ENCODE data around the gene ST7. TPM values are rescaled to one million over a fixed set of nuclear protein-coding genes. Genes with fewer than 3 reads are reported as not detected.
A peak's percentile ranks its signal among the peaks of the same experiment; 100 is the strongest.
"Not testable (repeated sequence)": the region's sequence is repeated elsewhere in the genome, so short reads cannot be mapped to it uniquely, and the experiment has no call there.

ST7 gene
- total RNA-seq, 4 donors from 2014 or later: 13.5 to 24.9 (median 18.6) TPM

DNA sequence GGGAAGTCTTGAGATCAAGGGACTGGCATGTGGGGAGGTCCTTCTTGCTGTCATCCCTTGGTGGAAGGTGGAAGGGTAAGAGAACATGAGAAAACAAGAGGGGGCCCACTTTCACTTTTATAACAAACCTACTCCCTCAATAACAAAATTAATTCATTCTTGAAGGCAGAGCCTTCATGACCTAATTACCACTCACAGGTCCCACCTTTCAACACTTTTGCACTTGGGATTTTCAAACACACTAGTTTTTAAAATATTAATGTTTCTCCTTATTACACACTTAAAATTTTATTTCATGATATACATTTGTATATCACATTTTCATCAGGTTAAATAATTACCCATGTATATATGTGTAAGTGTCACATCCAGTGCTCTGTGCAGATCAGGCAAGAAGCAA is 2.0 kb downstream of the ST7 start:
- peaks cover 3 to 40% (median 13%) of the 10 kb centered on the region in 4 donors for H3K4me1 ChIP-seq
- no peak for DNase-seq (ENCODE audit: low spot score in 2 of 2)
- H3K27me3 ChIP-seq: no peaks in the 10 kb centered on the region
- no peaks in the 10 kb centered on the region for H3K9me3 ChIP-seq
- H3K27ac ChIP-seq: peak overlapping the region in 2 of 4 donors; percentile 79 to 100
- TF ChIP-seq EP300 (IDR thresholded peaks at IDR 0.05) (no peak), POLR2A (IDR thresholded peaks at IDR 0.05) (no peak)
- TF ChIP-seq, protein P1, sequence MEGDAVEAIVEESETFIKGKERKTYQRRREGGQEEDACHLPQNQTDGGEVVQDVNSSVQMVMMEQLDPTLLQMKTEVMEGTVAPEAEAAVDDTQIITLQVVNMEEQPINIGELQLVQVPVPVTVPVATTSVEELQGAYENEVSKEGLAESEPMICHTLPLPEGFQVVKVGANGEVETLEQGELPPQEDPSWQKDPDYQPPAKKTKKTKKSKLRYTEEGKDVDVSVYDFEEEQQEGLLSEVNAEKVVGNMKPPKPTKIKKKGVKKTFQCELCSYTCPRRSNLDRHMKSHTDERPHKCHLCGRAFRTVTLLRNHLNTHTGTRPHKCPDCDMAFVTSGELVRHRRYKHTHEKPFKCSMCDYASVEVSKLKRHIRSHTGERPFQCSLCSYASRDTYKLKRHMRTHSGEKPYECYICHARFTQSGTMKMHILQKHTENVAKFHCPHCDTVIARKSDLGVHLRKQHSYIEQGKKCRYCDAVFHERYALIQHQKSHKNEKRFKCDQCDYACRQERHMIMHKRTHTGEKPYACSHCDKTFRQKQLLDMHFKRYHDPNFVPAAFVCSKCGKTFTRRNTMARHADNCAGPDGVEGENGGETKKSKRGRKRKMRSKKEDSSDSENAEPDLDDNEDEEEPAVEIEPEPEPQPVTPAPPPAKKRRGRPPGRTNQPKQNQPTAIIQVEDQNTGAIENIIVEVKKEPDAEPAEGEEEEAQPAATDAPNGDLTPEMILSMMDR (IDR thresholded peaks at IDR 0.05): no peak
- no peak overlapping the region for H3K4me3 ChIP-seq
- H3K36me3 ChIP-seq: no peaks in the 10 kb centered on the region

DNA sequence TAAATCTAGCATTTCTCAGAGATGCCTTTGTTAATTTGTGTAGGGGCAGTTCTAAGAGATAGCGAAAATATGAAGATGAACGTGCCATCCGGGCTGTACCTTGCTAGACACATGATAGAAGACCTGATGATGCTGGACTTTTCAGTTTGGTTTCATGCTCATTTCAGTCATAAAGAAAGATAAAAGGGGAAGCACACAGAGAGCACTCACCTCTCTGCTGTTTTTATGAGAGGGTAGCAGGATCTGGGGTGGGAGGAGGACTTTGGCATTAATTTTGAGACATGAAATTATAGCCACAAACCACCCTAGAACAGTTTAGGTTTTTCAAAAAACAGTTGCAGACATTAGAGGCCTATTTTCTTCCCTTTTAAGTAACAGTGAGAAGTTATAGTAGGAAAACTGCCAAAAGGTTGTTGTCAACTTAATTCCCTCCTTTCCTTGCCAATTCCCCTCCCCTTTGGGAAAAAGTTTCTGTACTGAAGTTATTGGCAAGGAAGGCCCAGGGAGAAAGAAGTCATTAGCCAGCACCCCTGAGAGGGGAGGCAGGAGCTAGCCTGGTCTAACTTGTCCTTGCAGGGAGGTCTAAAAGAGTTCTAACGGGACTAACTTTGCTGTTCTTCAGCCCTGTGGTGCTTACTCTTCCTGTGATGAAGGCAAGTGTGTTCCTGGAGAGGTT is 2.6 kb downstream of the ST7 start:
- Histone ChIP-seq H3K27me3 (no peaks in the 10 kb centered on the region), H3K9me3 (no peaks in the 10 kb centered on the region), H3K27ac (peak overlapping the region in 3 of 4 donors; percentile 53 to 100 (median 79)), H3K36me3 (no peaks in the 10 kb centered on the region), H3K4me1 (peaks cover 3 to 40% (median 13%) of the 10 kb centered on the region in 4 donors), H3K4me3 (no peak overlapping the region)
- 63 to 67% methylated on average over 4 of the region's 4 CpGs for WGBS, 2 donors
- TF ChIP-seq EP300 (IDR thresholded peaks at IDR 0.05) (peak in 1 of 2 donors; percentile 15), POLR2A (IDR thresholded peaks at IDR 0.05) (no peak)
- DNase-seq (ENCODE audit: low spot score in 2 of 2): peak in 1 of 2 donors; percentile 14

DNA sequence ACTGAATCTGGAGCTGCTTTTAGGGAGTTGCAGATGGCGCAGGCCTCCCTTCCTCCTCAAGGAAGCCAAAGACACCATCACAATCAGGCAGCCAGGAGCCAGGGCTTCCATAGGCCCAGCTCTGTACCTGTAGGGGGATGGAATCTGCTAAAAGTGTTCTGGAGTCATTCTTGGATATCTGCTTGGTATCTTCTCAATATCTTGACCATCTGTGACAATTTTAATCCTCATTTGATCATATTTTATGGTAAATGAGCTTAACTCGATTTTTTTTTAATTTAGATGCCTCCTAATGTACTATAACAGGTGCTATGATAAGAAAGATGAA is 3.1 kb downstream of the ST7 start:
- Histone ChIP-seq H3K4me3 (no peak overlapping the region), H3K4me1 (peaks cover 3 to 40% (median 13%) of the 10 kb centered on the region in 4 donors), H3K27ac (peak overlapping the region in 3 of 4 donors; percentile 53 to 100 (median 79)), H3K9me3 (no peaks in the 10 kb centered on the region), H3K27me3 (no peaks in the 10 kb centered on the region), H3K36me3 (no peaks in the 10 kb centered on the region)
- TF ChIP-seq POLR2A (IDR thresholded peaks at IDR 0.05): no peak
- TF ChIP-seq, protein P1 (IDR thresholded peaks at IDR 0.05): no peak
- 84 to 89% methylated on average over 2 of the region's 2 CpGs for WGBS, 2 donors
- no peak for DNase-seq (ENCODE audit: low spot score in 2 of 2)

DNA sequence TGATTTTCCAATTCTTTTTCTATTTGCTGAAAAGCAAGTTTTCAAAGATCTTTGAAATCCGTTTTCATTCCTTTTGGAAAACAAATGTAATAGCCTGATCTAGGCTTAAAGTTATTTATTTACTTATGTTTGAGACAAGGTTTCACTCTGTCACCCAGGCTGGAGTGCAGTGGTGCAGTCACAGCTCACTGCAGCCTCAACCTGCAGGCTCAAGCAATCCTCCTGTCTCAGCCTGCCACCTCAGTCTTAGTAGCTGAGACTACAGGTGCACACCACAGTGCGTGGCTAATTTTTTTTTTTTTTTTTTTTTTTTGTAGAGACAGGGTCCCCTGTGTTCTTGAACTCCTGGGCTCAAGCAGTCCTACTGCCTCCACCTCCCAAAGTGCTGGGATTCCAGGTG is 4.6 kb downstream of the ST7 start:
- no peak overlapping the region for H3K27ac ChIP-seq

DNA sequence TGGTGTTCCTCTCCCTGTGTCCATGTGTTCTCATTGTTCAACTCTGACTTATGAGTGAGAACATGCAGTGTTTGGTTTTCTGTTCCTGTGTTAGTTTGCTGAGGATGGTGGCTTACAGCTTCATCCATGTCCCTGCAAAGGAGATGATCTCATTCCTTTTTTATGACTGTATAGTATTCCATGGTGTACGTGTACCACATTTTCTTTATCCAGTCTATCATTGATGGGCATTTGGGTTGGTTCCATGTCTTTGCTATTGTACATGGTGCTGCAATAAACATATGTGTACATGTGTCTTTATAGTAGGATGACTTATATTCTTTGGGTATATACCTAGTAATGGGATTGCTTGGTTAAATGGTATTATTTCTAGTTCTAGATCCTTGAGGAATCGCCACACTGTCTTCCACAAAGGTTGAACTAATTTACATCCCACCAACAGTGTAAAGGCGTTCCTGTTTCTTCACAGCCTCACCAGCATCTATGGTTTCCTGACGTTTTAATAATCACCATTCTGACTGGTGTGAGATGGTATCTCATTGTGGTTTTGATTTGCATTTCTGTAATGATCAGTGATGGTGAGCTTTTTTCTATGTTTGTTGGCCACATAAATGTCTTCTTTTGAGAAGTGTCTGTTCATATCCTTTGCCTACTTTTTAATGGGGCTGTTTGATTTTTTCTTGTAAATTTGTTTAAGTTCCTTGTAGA is 8.8 kb downstream of the ST7 start:
- not testable (repeated sequence) for H3K36me3 ChIP-seq; H3K27ac ChIP-seq; H3K4me1 ChIP-seq; H3K27me3 ChIP-seq; H3K9me3 ChIP-seq; H3K4me3 ChIP-seq; DNase-seq (ENCODE audit: low spot score in 2 of 2)
- WGBS, 2 donors: 94 to 95% methylated on average over 4 of the region's 4 CpGs

More for the DNA sequence above, 4.6 kb downstream of the ST7 start:
- H3K9me3 ChIP-seq: no peaks in the 10 kb centered on the region
- DNase-seq (ENCODE audit: low spot score in 2 of 2): no peak
- peaks cover 0 to 28% (median 13%) of the 10 kb centered on the region in 4 donors for H3K4me1 ChIP-seq
- 79 to 84% methylated on average over 2 of the region's 2 CpGs for WGBS, 2 donors
- TF ChIP-seq, protein P1 (IDR thresholded peaks at IDR 0.05): no peak
- TF ChIP-seq POLR2A (IDR thresholded peaks at IDR 0.05) (no peak), EP300 (IDR thresholded peaks at IDR 0.05) (no peak)
- no peaks in the 10 kb centered on the region for H3K27me3 ChIP-seq
- no peak overlapping the region for H3K4me3 ChIP-seq
- H3K36me3 ChIP-seq: no peaks in the 10 kb centered on the region

DNA sequence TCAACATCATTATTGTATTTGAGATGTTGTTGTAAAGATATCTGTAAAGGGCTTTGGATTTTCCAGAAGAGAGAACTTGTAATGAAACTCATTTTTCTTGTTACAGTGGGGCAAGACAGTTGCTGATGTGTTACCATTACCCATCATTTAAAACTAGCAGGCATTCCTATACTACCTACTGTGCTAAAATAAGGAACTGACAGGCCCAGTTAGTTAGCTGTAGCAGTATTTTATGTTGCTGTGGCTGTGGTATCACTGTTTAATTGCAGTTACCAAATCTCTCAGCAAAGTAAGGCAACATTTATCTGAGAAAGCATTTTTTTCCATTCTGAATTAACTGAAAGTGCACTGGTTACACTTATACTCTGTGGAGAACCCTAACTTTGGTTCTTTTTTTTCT is 9.9 kb downstream of the ST7 start:
- H3K9me3 ChIP-seq: no peaks in the 10 kb centered on the region
- no peak overlapping the region for H3K4me3 ChIP-seq
- DNase-seq (ENCODE audit: low spot score in 2 of 2): no peak
- no peak overlapping the region for H3K27ac ChIP-seq
- no peaks in the 10 kb centered on the region for H3K4me1 ChIP-seq
- TF ChIP-seq EP300 (IDR thresholded peaks at IDR 0.05): no peak
- TF ChIP-seq, protein P1 (IDR thresholded peaks at IDR 0.05): no peak
- TF ChIP-seq POLR2A (IDR thresholded peaks at IDR 0.05): no peak
- H3K27me3 ChIP-seq: no peaks in the 10 kb centered on the region
- H3K36me3 ChIP-seq: no peaks in the 10 kb centered on the region

Data from tibial nerve (tissue), 4 donors.